ENCODE measurements around the gene KIF26A.

Gene KIF26A

GRCh38 chr14:104101086-104101621, 37.2 kb upstream of the KIF26A start:
- Histone ChIP-seq H3K4ac (ENCODE audit: low read depth, low read length) (no peak overlapping the region), H3K4me3 (ENCODE audit: low read length) (no peak overlapping the region), H3K79me2 (ENCODE audit: control insufficient read depth, insufficient read depth, low read length) (no peaks in the 10 kb centered on the region)

GRCh38 chr14:104101651-104102281, 36.6 kb upstream of the KIF26A start:
- DNase-seq, result no peak
- H4K5ac ChIP-seq (ENCODE audit: low read length), result no peak overlapping the region
- no peak overlapping the region for H2BK15ac ChIP-seq (replicated peaks; ENCODE audit: low read depth)
- no CpG with 5 or more reads among the region's 16 CpGs for WGBS (ENCODE audit: extremely low coverage, insufficient coverage, low lambda C conversion rate)
- no peaks in the 10 kb centered on the region for H3K36me3 ChIP-seq (ENCODE audit: control insufficient read depth, insufficient read depth, low read length)
- no peak overlapping the region for H3K56ac ChIP-seq (ENCODE audit: low read length)
- no peak overlapping the region for H2BK5ac ChIP-seq (ENCODE audit: low read length)
- H3K4ac ChIP-seq (ENCODE audit: low read depth, low read length), result no peak overlapping the region
- no peak overlapping the region for H3K23ac ChIP-seq (ENCODE audit: low read length)
- no peaks in the 10 kb centered on the region for H3K79me2 ChIP-seq (ENCODE audit: control insufficient read depth, insufficient read depth, low read length)
- no peak overlapping the region for H3K4me3 ChIP-seq (ENCODE audit: low read length)
- H3K27ac ChIP-seq (ENCODE audit: low read depth, low read length), result no peak overlapping the region
- no peaks in the 10 kb centered on the region for H3K27me3 ChIP-seq (ENCODE audit: insufficient read depth, low read length, poor library complexity)
- H3K79me1 ChIP-seq (ENCODE audit: low read length), result no peaks in the 10 kb centered on the region
- H4K8ac ChIP-seq (ENCODE audit: low read depth, low read length), result no peak overlapping the region
- H3K18ac ChIP-seq (ENCODE audit: low read length), result no peak overlapping the region
- H2AK5ac ChIP-seq (ENCODE audit: low read length), result no peak overlapping the region
- H2BK120ac ChIP-seq (ENCODE audit: low read depth, low read length), result no peak overlapping the region
- H3K4me1 ChIP-seq (ENCODE audit: control insufficient read depth, low read depth, low read length), result no peaks in the 10 kb centered on the region
- H3K9ac ChIP-seq (ENCODE audit: low read length), result no peak overlapping the region
- H3K4me2 ChIP-seq (ENCODE audit: low read length), result no peak overlapping the region

More at GRCh38 chr14:104101086-104101621, 37.2 kb upstream of the KIF26A start:
- Histone ChIP-seq H2AK5ac (ENCODE audit: low read length) (no peak overlapping the region), H3K4me1 (ENCODE audit: control insufficient read depth, low read depth, low read length) (no peaks in the 10 kb centered on the region), H3K56ac (ENCODE audit: low read length) (no peak overlapping the region), H4K8ac (ENCODE audit: low read depth, low read length) (no peak overlapping the region), H3K36me3 (ENCODE audit: control insufficient read depth, insufficient read depth, low read length) (no peaks in the 10 kb centered on the region), H2BK120ac (ENCODE audit: low read depth, low read length) (no peak overlapping the region), H3K23ac (ENCODE audit: low read length) (no peak overlapping the region), H3K18ac (ENCODE audit: low read length) (no peak overlapping the region), H3K79me1 (ENCODE audit: low read length) (no peaks in the 10 kb centered on the region), H3K9ac (ENCODE audit: low read length) (no peak overlapping the region), H2BK5ac (ENCODE audit: low read length) (no peak overlapping the region), H2BK15ac (replicated peaks; ENCODE audit: low read depth) (no peak overlapping the region), H3K27me3 (ENCODE audit: insufficient read depth, low read length, poor library complexity) (no peaks in the 10 kb centered on the region), H4K5ac (ENCODE audit: low read length) (no peak overlapping the region), H3K4me2 (ENCODE audit: low read length) (no peak overlapping the region), H3K27ac (ENCODE audit: low read depth, low read length) (no peak overlapping the region)
- DNase-seq, result no peak
- WGBS (ENCODE audit: extremely low coverage, insufficient coverage, low lambda C conversion rate), result no CpG with 5 or more reads among the region's 16 CpGs

GRCh38 chr14:104102282-104102914, 36.0 kb upstream of the KIF26A start:
- Histone ChIP-seq H2BK5ac (ENCODE audit: low read length) (no peak overlapping the region), H3K4me3 (ENCODE audit: low read length) (no peak overlapping the region), H3K23ac (ENCODE audit: low read length) (no peak overlapping the region), H3K4ac (ENCODE audit: low read depth, low read length) (no peak overlapping the region), H3K4me1 (ENCODE audit: control insufficient read depth, low read depth, low read length) (no peaks in the 10 kb centered on the region), H3K9ac (ENCODE audit: low read length) (no peak overlapping the region), H3K27me3 (ENCODE audit: insufficient read depth, low read length, poor library complexity) (no peaks in the 10 kb centered on the region), H2AK5ac (ENCODE audit: low read length) (no peak overlapping the region), H3K27ac (ENCODE audit: low read depth, low read length) (no peak overlapping the region), H3K79me2 (ENCODE audit: control insufficient read depth, insufficient read depth, low read length) (no peaks in the 10 kb centered on the region), H2BK15ac (replicated peaks; ENCODE audit: low read depth) (no peak overlapping the region), H4K5ac (ENCODE audit: low read length) (no peak overlapping the region), H4K8ac (ENCODE audit: low read depth, low read length) (no peak overlapping the region), H3K36me3 (ENCODE audit: control insufficient read depth, insufficient read depth, low read length) (no peaks in the 10 kb centered on the region), H3K4me2 (ENCODE audit: low read length) (no peak overlapping the region), H3K18ac (ENCODE audit: low read length) (no peak overlapping the region), H2BK120ac (ENCODE audit: low read depth, low read length) (no peak overlapping the region), H3K79me1 (ENCODE audit: low read length) (no peaks in the 10 kb centered on the region), H3K56ac (ENCODE audit: low read length) (no peak overlapping the region)
- no peak for DNase-seq
- no CpG with 5 or more reads among the region's 16 CpGs for WGBS (ENCODE audit: extremely low coverage, insufficient coverage, low lambda C conversion rate)

GRCh38 chr14:104103061-104103445, 35.3 kb upstream of the KIF26A start:
- Histone ChIP-seq H2BK5ac (ENCODE audit: low read length) (no peak overlapping the region), H4K8ac (ENCODE audit: low read depth, low read length) (no peak overlapping the region), H3K4me1 (ENCODE audit: control insufficient read depth, low read depth, low read length) (no peaks in the 10 kb centered on the region), H3K27ac (ENCODE audit: low read depth, low read length) (no peak overlapping the region), H2AK5ac (ENCODE audit: low read length) (no peak overlapping the region), H3K79me1 (ENCODE audit: low read length) (no peaks in the 10 kb centered on the region), H4K5ac (ENCODE audit: low read length) (no peak overlapping the region), H3K36me3 (ENCODE audit: control insufficient read depth, insufficient read depth, low read length) (no peaks in the 10 kb centered on the region), H3K18ac (ENCODE audit: low read length) (no peak overlapping the region), H3K4ac (ENCODE audit: low read depth, low read length) (no peak overlapping the region), H3K56ac (ENCODE audit: low read length) (no peak overlapping the region), H2BK120ac (ENCODE audit: low read depth, low read length) (no peak overlapping the region), H3K9ac (ENCODE audit: low read length) (no peak overlapping the region), H3K27me3 (ENCODE audit: insufficient read depth, low read length, poor library complexity) (no peaks in the 10 kb centered on the region), H2BK15ac (replicated peaks; ENCODE audit: low read depth) (no peak overlapping the region), H3K4me3 (ENCODE audit: low read length) (no peak overlapping the region), H3K79me2 (ENCODE audit: control insufficient read depth, insufficient read depth, low read length) (no peaks in the 10 kb centered on the region), H3K4me2 (ENCODE audit: low read length) (no peak overlapping the region), H3K23ac (ENCODE audit: low read length) (no peak overlapping the region)
- DNase-seq, result no peak
- WGBS (ENCODE audit: extremely low coverage, insufficient coverage, low lambda C conversion rate), result no CpG with 5 or more reads among the region's 26 CpGs

GRCh38 chr14:104103446-104104075, 34.8 kb upstream of the KIF26A start:
- H3K4ac ChIP-seq (ENCODE audit: low read depth, low read length), result no peak overlapping the region
- H3K4me2 ChIP-seq (ENCODE audit: low read length), result no peak overlapping the region
- WGBS (ENCODE audit: extremely low coverage, insufficient coverage, low lambda C conversion rate), result no CpG with 5 or more reads among the region's 23 CpGs
- H3K9ac ChIP-seq (ENCODE audit: low read length), result no peak overlapping the region
- no peak overlapping the region for H3K18ac ChIP-seq (ENCODE audit: low read length)
- H3K27me3 ChIP-seq (ENCODE audit: insufficient read depth, low read length, poor library complexity), result no peaks in the 10 kb centered on the region
- H2BK5ac ChIP-seq (ENCODE audit: low read length), result no peak overlapping the region
- no peak overlapping the region for H4K8ac ChIP-seq (ENCODE audit: low read depth, low read length)
- no peak for DNase-seq
- H3K79me1 ChIP-seq (ENCODE audit: low read length), result no peaks in the 10 kb centered on the region
- no peak overlapping the region for H2BK120ac ChIP-seq (ENCODE audit: low read depth, low read length)
- H3K23ac ChIP-seq (ENCODE audit: low read length), result no peak overlapping the region
- H2BK15ac ChIP-seq (replicated peaks; ENCODE audit: low read depth), result no peak overlapping the region
- H3K4me1 ChIP-seq (ENCODE audit: control insufficient read depth, low read depth, low read length), result no peaks in the 10 kb centered on the region
- H3K79me2 ChIP-seq (ENCODE audit: control insufficient read depth, insufficient read depth, low read length), result no peaks in the 10 kb centered on the region
- H3K36me3 ChIP-seq (ENCODE audit: control insufficient read depth, insufficient read depth, low read length), result no peaks in the 10 kb centered on the region
- no peak overlapping the region for H3K56ac ChIP-seq (ENCODE audit: low read length)
- no peak overlapping the region for H3K4me3 ChIP-seq (ENCODE audit: low read length)
- H4K5ac ChIP-seq (ENCODE audit: low read length), result no peak overlapping the region
- no peak overlapping the region for H2AK5ac ChIP-seq (ENCODE audit: low read length)
- H3K27ac ChIP-seq (ENCODE audit: low read depth, low read length), result no peak overlapping the region
